HepG2 (cell line): ENCODE data around the gene PHLPP2. TPM values are rescaled to one million over a fixed set of nuclear protein-coding genes. Genes with fewer than 3 reads are reported as not detected.
A peak's percentile ranks its signal among the peaks of the same experiment; 100 is the strongest.

Experiments
- DMAP1 ChIP-seq: IDR thresholded peaks from 2 replicates; pipeline ENCODE4 v1.6.1; 2016
- EED ChIP-seq: sonication (generic); formaldehyde crosslinking; IDR thresholded peaks from 2 replicates; pipeline ENCODE4 v1.5.0; 2020; ENCODE audit warnings: mild to moderate bottlenecking, missing genetic modification reagents
- FOXP4 ChIP-seq: sonication (generic); formaldehyde crosslinking; IDR thresholded peaks from 2 replicates; pipeline ENCODE4 v1.4.0; 2020; ENCODE audit warnings: missing genetic modification reagents
- MBD4 ChIP-seq: IDR thresholded peaks from 2 replicates; pipeline ENCODE4 v1.6.1; 2012; ENCODE audit warnings: low read length, inconsistent platforms, borderline replicate concordance
- MBNL3 ChIP-seq: fragments of 250-450 bp; sonication (Bioruptor Pico); conservative IDR thresholded peaks from 2 replicates; pipeline ENCODE4 v1.8.0; 2022; ENCODE audit warnings: mild to moderate bottlenecking, inconsistent platforms
- NFKB2 ChIP-seq: sonication (generic); formaldehyde crosslinking; IDR thresholded peaks from 2 replicates; pipeline ENCODE4 v1.4.0; 2020; ENCODE audit warnings: missing genetic modification reagents, borderline replicate concordance
- NR2F1 ChIP-seq, 2 experiments: fragments of 450-650 bp in 1 of 2; formaldehyde crosslinking in 1 of 2; IDR thresholded peaks; 2 replicates each; pipeline versions ENCODE4 v1.5.0 to v1.6.1; 2016 to 2020; ENCODE audit warnings: mild to moderate bottlenecking in 1 of 2, missing compliant biosample characterization in 1 of 2, missing genetic modification reagents in 1 of 2, moderate library complexity in 1 of 2
- NR2F6 ChIP-seq, 2 experiments: IDR thresholded peaks; 2 replicates each; pipeline ENCODE4 v1.6.1; 2016; ENCODE audit warnings: antibody characterized with exemption in 1 of 2, mild to moderate bottlenecking in 1 of 2
- PATZ1 ChIP-seq: sonication (generic); formaldehyde crosslinking; IDR thresholded peaks from 2 replicates; pipeline ENCODE4 v1.4.0; 2020; ENCODE audit warnings: missing genetic modification reagents
- RARA ChIP-seq: IDR thresholded peaks from 2 replicates; pipeline ENCODE4 v1.6.1; 2016; ENCODE audit warnings: missing genetic modification reagents, missing compliant biosample characterization
- RARG ChIP-seq: sonication (generic); formaldehyde crosslinking; IDR thresholded peaks from 2 replicates; pipeline ENCODE4 v1.4.0; 2020; ENCODE audit warnings: low read depth, mild to moderate bottlenecking, missing genetic modification reagents
- REXO4 ChIP-seq: sonication (generic); formaldehyde crosslinking; IDR thresholded peaks from 2 replicates; pipeline ENCODE4 v1.8.0; 2022; ENCODE audit warnings: missing genetic modification reagents, mild to moderate bottlenecking, borderline replicate concordance
- RFX5 ChIP-seq: IDR thresholded peaks from 2 replicates; pipeline ENCODE4 v1.6.1; 2011; ENCODE audit warnings: low read depth, low read length, improper control_type of control experiment
- SAFB2 ChIP-seq: sonication (generic); formaldehyde crosslinking; IDR thresholded peaks from 2 replicates; pipeline ENCODE4 v1.5.1; 2020; ENCODE audit warnings: missing genetic modification reagents, low read depth, mild to moderate bottlenecking, borderline replicate concordance
- SALL1 ChIP-seq: sonication (generic); formaldehyde crosslinking; IDR thresholded peaks from 2 replicates; pipeline ENCODE4 v1.8.0; 2022; ENCODE audit warnings: mild to moderate bottlenecking, missing genetic modification reagents
- SATB2 ChIP-seq: sonication (generic); formaldehyde crosslinking; IDR thresholded peaks from 2 replicates; pipeline ENCODE4 v1.5.0; 2020; ENCODE audit warnings: missing genetic modification reagents
- SMAD3 ChIP-seq: sonication (generic); formaldehyde crosslinking; IDR thresholded peaks from 2 replicates; pipeline ENCODE4 v1.4.0; 2020; ENCODE audit warnings: missing genetic modification reagents
- ZMAT5 ChIP-seq: sonication (generic); formaldehyde crosslinking; IDR thresholded peaks from 2 replicates; pipeline ENCODE4 v1.5.0; 2020; ENCODE audit warnings: mild to moderate bottlenecking, low read depth, missing genetic modification reagents, borderline replicate concordance
- ZNF138 ChIP-seq: sonication (generic); formaldehyde crosslinking; IDR thresholded peaks from 2 replicates; pipeline ENCODE4 v1.5.0; 2020; ENCODE audit warnings: mild to moderate bottlenecking, low read depth, missing genetic modification reagents
- ZNF33A ChIP-seq: sonication (generic); formaldehyde crosslinking; IDR thresholded peaks from 2 replicates; pipeline ENCODE4 v1.5.1; 2020; ENCODE audit warnings: missing genetic modification reagents, mild to moderate bottlenecking, moderate library complexity, borderline replicate concordance
- ZNF784 ChIP-seq: sonication (generic); formaldehyde crosslinking; IDR thresholded peaks from 2 replicates; pipeline ENCODE4 v1.5.1; 2020; ENCODE audit warnings: missing genetic modification reagents, mild to moderate bottlenecking, borderline replicate concordance
- ZUFSP ChIP-seq: sonication (generic); formaldehyde crosslinking; IDR thresholded peaks from 2 replicates; pipeline ENCODE4 v1.9.0; 2021; ENCODE audit warnings: missing genetic modification reagents, mild to moderate bottlenecking, borderline replicate concordance
- polyA plus RNA-seq, 8 experiments: library from polyadenylated mRNA; depleted of rRNA in 3 of 8; stranded (reverse) in 7 of 8; unstranded in 1 of 8; fragments of >200 nt; fragmentation: Illumina TruSeq in 4 of 8; extraction: Trizol in 4 of 8; gene quantifications; 2 replicates each; pipeline versions ENCODE4 v1.2.1 to v1.2.3, GENCODE V29; 2011 to 2016; ENCODE audit warnings: low read depth in 4 of 8, missing spikeins in 1 of 8, mixed read lengths in 1 of 8; ENCODE audit not compliant: insufficient read depth in 1 of 8
- total RNA-seq, 5 experiments: library from RNA; depleted of rRNA; stranded (reverse); fragments of >200 nt; fragmentation: Illumina TruSeq; extraction: Trizol; gene quantifications; 2 replicates each; pipeline ENCODE4 v1.2.3, GENCODE V29; 2016; ENCODE audit warnings: low read depth in 1 of 5

The PHLPP2 gene
- total and polyA plus RNA-seq, 2 of the 13 experiments (the other 11 are each of a cell fraction or from before 2014, with no cell fraction given): 8.9 TPM

- no peak for TF ChIP-seq ZNF784
- TF ChIP-seq ZMAT5 (CRISPR knock-in tag): no peak
- TF ChIP-seq RFX5: no peak
- no peak for TF ChIP-seq MBD4
- TF ChIP-seq RARA: peak; percentile 55
- TF ChIP-seq NR2F6 (IDR thresholded peaks at IDR 0.05): 0 out of 2 replicates have a peak, but pooled peaks have one; percentile 24
- TF ChIP-seq NR2F6 (CRISPR knock-in tag; IDR thresholded peaks at IDR 0.05): peak; percentile 63; the same call in 1 of the 2 replicates
- TF ChIP-seq NR2F1 (CRISPR knock-in tag; IDR thresholded peaks at IDR 0.05): peak in 1 of 2 experiments; percentile 40; a peak in 2 of 4 replicates
- no peak for TF ChIP-seq RARG
- no peak for TF ChIP-seq SATB2 (CRISPR knock-in tag)
- no peak for TF ChIP-seq REXO4
- TF ChIP-seq EED (CRISPR knock-in tag): no peak
- TF ChIP-seq FOXP4: peak; percentile 49
- TF ChIP-seq SAFB2 (CRISPR knock-in tag): no peak
- TF ChIP-seq NFKB2 (CRISPR knock-in tag): no peak
- TF ChIP-seq SMAD3 (CRISPR knock-in tag): peak; percentile 49; the same call in 1 of the 2 replicates
- peak; percentile 88 for TF ChIP-seq SALL1
- no peak for TF ChIP-seq ZNF33A (CRISPR knock-in tag)
- no peak for TF ChIP-seq ZNF138 (CRISPR knock-in tag)
- TF ChIP-seq ZUFSP (CRISPR knock-in tag): no peak
- TF ChIP-seq MBNL3: no peak
- TF ChIP-seq DMAP1 (CRISPR knock-in tag): no peak
- TF ChIP-seq PATZ1 (CRISPR knock-in tag): no peak
These were observed 58.2 kb downstream of the PHLPP2 start (continued) for GRCh38 chr16:71666264-71666663.
